GM12891 (cell line): ENCODE measurements around the gene NPPA.

ENCODE experiments used
- PAX5 ChIP-seq: IDR thresholded peaks from 2 replicates; pipeline ENCODE4 v1.6.1; 2011; ENCODE audit warnings: low read length, moderate library complexity, mild to moderate bottlenecking; ENCODE audit not compliant: insufficient read depth, severe bottlenecking
- POLR2A ChIP-seq: IDR thresholded peaks from 2 replicates; pipeline ENCODE4 v1.6.1; 2011; ENCODE audit warnings: low read depth, low read length, control low read depth
- POLR2AphosphoS5 ChIP-seq: IDR thresholded peaks from 2 replicates; pipeline ENCODE4 v1.6.1; 2011; ENCODE audit warnings: low read depth, low read length, control low read depth
- POU2F2 ChIP-seq: IDR thresholded peaks from 2 replicates; pipeline ENCODE4 v1.6.1; 2011; ENCODE audit warnings: low read depth, mild to moderate bottlenecking, control low read depth, low read length, moderate library complexity
- SPI1 ChIP-seq: IDR thresholded peaks from 2 replicates; pipeline ENCODE4 v1.6.1; 2011; ENCODE audit warnings: low read depth, low read length, control low read depth
- TAF1 ChIP-seq: IDR thresholded peaks from 2 replicates; pipeline ENCODE4 v1.6.1; 2011; ENCODE audit warnings: low read depth, low read length, control low read depth

DNA sequence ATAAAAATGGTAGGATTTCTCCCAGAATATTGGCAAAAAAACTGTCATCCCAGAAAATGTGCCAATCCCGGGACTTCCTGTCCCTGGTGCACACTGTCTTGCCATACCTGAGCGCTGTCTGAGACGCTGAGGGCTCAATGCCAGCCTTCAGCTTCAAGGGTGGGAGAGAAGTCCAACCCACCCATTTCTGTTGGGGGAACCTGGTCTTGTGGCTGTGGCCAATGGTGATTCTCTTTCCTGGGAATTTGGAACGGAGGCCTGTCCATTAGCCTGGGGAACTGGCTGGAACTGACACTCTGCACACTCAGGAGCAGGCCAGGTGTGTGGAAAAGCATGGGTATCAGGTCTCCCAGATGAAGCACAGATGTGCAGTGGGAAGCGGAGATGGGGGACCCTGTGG lies 48.5 kb downstream of the NPPA start:
- TF ChIP-seq POLR2A (no peak), POLR2AphosphoS5 (no peak), TAF1 (no peak), POU2F2 (no peak), SPI1 (no peak), PAX5 (no peak)
